B cell (primary cell): Measurements from ENCODE around the gene PAH. TPM values are rescaled to one million over a fixed set of nuclear protein-coding genes. Genes with fewer than 3 reads are reported as not detected.

ENCODE experiments used
- ATAC-seq: fragments of 200-7000 bp; cut with Tn5 transposase; one replicate; pipeline ENCODE4 v1.10.0; 2021; ENCODE audit warnings: low read depth, mild to moderate bottlenecking, moderate number of reproducible peaks, moderate library complexity
- CTCF ChIA-PET: fragments of 350-600 bp; sonication (Branson Sonifier 250); formaldehyde crosslinking; loops from one replicate; lab custom pipeline; 2021; ENCODE audit warnings: antibody characterized with exemption, inconsistent platforms; lab: Charles Lee
- POLR2A ChIA-PET: fragments of 350-600 bp; sonication (Branson Sonifier 250); formaldehyde crosslinking; loops from one replicate; lab custom pipeline; 2021; ENCODE audit warnings: antibody characterized with exemption; lab: Charles Lee
- DNase-seq: peaks from one replicate; pipeline ENCODE4 v3.0.0; 2013
- H2AFZ ChIP-seq: 2 replicates; pipeline ENCODE4 v1.6.1; 2012; ENCODE audit warnings: mild to moderate bottlenecking, low read depth, low read length; ENCODE audit not compliant: insufficient read depth, poor library complexity, severe bottlenecking
- H3K27ac ChIP-seq, 2 donors: 1 replicate in 1 of 2; 2 replicates in 1 of 2; pipeline ENCODE4 v1.5.1; 2012 to 2013; ENCODE audit warnings: low read length in 2 of 2, mild to moderate bottlenecking in 2 of 2, moderate library complexity in 1 of 2
- H3K27me3 ChIP-seq, 4 experiments: fragments of 200-600 bp in 1 of 4; sonication (generic) in 1 of 4; replicated peaks in 1 of 4; 1 replicate in 2 of 4; 2 replicates in 2 of 4; pipeline versions ENCODE4 v1.6.1 to v1.7.0; 2013 to 2016; ENCODE audit warnings: low read length in 3 of 4, mild to moderate bottlenecking in 2 of 4, mixed read lengths in 1 of 4, moderate library complexity in 1 of 4; ENCODE audit not compliant: insufficient read depth in 4 of 4, control insufficient read depth in 3 of 4; ENCODE audit errors: control extremely low read depth in 1 of 4
- H3K36me3 ChIP-seq, 2 experiments: replicated peaks in 1 of 2; 1 replicate in 1 of 2; 2 replicates in 1 of 2; pipeline versions ENCODE4 v1.6.1 to v1.7.1; 2013; ENCODE audit warnings: low read length in 1 of 2; ENCODE audit not compliant: insufficient read depth in 2 of 2, control insufficient read depth in 1 of 2; ENCODE audit errors: control extremely low read depth in 1 of 2, extremely low read depth in 1 of 2
- H3K4me1 ChIP-seq, 2 donors: fragments of 200-600 bp in 1 of 2; sonication (generic) in 1 of 2; 1 replicate in 1 of 2; 2 replicates in 1 of 2; pipeline versions ENCODE4 v1.5.1 to v1.6.1; 2013 to 2017; ENCODE audit warnings: low read length in 2 of 2; ENCODE audit not compliant: control insufficient read depth in 2 of 2, insufficient read depth in 2 of 2
- H3K4me2 ChIP-seq: replicated peaks from 2 replicates; pipeline ENCODE3; 2012; ENCODE audit warnings: mild to moderate bottlenecking, low read depth, low read length; ENCODE audit not compliant: poor library complexity, severe bottlenecking
- H3K4me3 ChIP-seq, 5 experiments: fragments of 200-600 bp in 1 of 5; sonication (generic) in 1 of 5; 1 replicate in 3 of 5; 2 replicates in 2 of 5; pipeline versions ENCODE4 v1.5.1 to v1.7.0; 2011 to 2016; ENCODE audit warnings: low read length in 4 of 5, mild to moderate bottlenecking in 4 of 5, low read depth in 2 of 5, control low read depth in 1 of 5, moderate library complexity in 1 of 5; ENCODE audit not compliant: insufficient read depth in 1 of 5; ENCODE audit errors: control extremely low read depth in 1 of 5, extremely low read depth in 1 of 5
- H3K79me2 ChIP-seq: fragments of 200-600 bp; sonication (generic); one replicate; pipeline ENCODE4 v1.6.0; 2016; ENCODE audit warnings: low read length; ENCODE audit not compliant: control insufficient read depth, insufficient read depth
- H3K9ac ChIP-seq: fragments of 200-600 bp; sonication (generic); 2 replicates; pipeline ENCODE4 v1.6.1; 2017; ENCODE audit warnings: mild to moderate bottlenecking, low read length, moderate library complexity
- H3K9me3 ChIP-seq, 3 donors: one replicate each; pipeline versions ENCODE4 v1.6.1 to v1.7.1; 2013; ENCODE audit warnings: low read length in 2 of 3; ENCODE audit not compliant: control insufficient read depth in 2 of 3, insufficient read depth in 1 of 3; ENCODE audit errors: control extremely low read depth in 1 of 3
- H4K20me1 ChIP-seq: 2 replicates; pipeline ENCODE4 v1.6.0; 2012; ENCODE audit warnings: mild to moderate bottlenecking, low read length; ENCODE audit not compliant: insufficient read depth, control insufficient read depth, poor library complexity, severe bottlenecking
- H3K27ac Mint-ChIP-seq: one replicate; pipeline ENCODE4 v1.8.0; 2021; ENCODE audit warnings: mixed read lengths
- H3K27me3 Mint-ChIP-seq: one replicate; pipeline ENCODE4 v1.8.0; 2021; ENCODE audit warnings: mixed read lengths
- H3K4me1 Mint-ChIP-seq: one replicate; pipeline ENCODE4 v1.8.0; 2021; ENCODE audit warnings: mixed read lengths
- H3K4me3 Mint-ChIP-seq: one replicate; pipeline ENCODE4 v1.8.0; 2021; ENCODE audit warnings: mixed read lengths
- H3K9me3 Mint-ChIP-seq: one replicate; pipeline ENCODE4 v1.8.0; 2022; ENCODE audit warnings: mixed read lengths; ENCODE audit not compliant: insufficient read depth
- EZH2 ChIP-seq: IDR thresholded peaks from 2 replicates; pipeline ENCODE4 v1.6.1; 2012; ENCODE audit warnings: borderline replicate concordance, low read depth, mild to moderate bottlenecking, moderate library complexity, low read length; ENCODE audit not compliant: insufficient read depth, poor library complexity, severe bottlenecking
- WGBS: methylation state at CpG from one replicate; pipeline ENCODE4 v1.1.5; 2013; ENCODE audit warnings: missing lambda C conversion rate; ENCODE audit not compliant: insufficient coverage; 5-methylcytosine and 5-hydroxymethylcytosine counted together
- intact Hi-C: fragments of 100-400 bp; cut with micrococcal nuclease; formaldehyde crosslinking; loops from one replicate; pipeline ENCODE4 v1.10.0; 2022
- polyA plus RNA-seq: library from polyadenylated mRNA; depleted of rRNA; stranded (reverse); fragments of >200 nt; gene quantifications from 2 replicates; pipeline ENCODE4 v1.2.3, GENCODE V29; 2012
- total RNA-seq, 2 donors: library from RNA; stranded (reverse); fragments of 120-200 nt in 1 of 2; gene quantifications; 1 replicate in 1 of 2; 2 replicates in 1 of 2; pipeline versions ENCODE4 v1.2.3 to v1.2.4, GENCODE V29; 2013 to 2022
- TF ChIP-seq, protein P1 (sequence below): fragments of 200-600 bp; IDR thresholded peaks from one replicate; pipeline ENCODE4 v1.8.0; 2022; ENCODE audit warnings: antibody characterized with exemption, mild to moderate bottlenecking

PAH gene
- total and polyA plus RNA-seq, 2 donors (not counting 1 experiment from before 2014, with no cell fraction given), result 0.25 TPM; not detected in 1

DNA sequence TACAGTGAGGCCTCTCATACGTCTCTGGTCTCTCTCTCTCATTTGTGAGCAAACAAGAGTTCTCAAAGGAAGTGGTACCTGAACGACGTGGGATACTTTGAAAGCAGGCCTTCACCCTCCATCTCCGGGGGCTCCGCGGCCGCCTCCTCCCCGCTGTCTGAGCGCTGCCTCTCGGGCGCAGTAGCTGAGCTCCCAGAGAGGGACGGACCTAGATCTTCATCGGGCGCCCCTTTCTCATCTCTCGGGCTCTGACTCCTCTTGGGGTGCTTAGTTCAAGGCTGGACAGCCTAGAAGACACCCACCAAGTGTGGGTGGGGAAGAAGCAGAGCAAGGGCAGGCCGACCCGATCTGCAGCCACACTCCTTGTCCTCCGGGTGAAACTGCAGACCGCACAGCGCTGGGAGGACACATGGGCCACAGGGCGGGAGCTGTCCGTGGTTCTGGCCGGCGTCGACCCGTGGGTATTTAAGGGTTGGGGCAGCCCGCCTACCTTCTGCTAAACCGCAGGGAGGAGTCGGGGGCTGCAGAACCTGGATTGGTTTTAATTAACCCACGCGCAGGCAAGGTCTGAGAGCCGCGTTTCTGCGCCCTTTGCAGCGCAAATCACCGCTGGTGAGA lies 92.7 kb downstream of the PAH start:
- H3K27me3 ChIP-seq, result peaks cover 0 to 15% (median 11%) of the 10 kb centered on the region in 4 experiments
- H3K9me3 Mint-ChIP-seq, result no peaks in the 10 kb centered on the region
- H3K36me3 ChIP-seq, result no peaks in the 10 kb centered on the region
- H2AFZ ChIP-seq, result no peak overlapping the region
- no peaks in the 10 kb centered on the region for H3K4me1 Mint-ChIP-seq
- no peak overlapping the region for H3K4me3 Mint-ChIP-seq
- DNase-seq (no peak), ATAC-seq (no peak)
- H3K9me3 ChIP-seq, result peaks cover 0 to 8% (median 0%) of the 10 kb centered on the region in 3 donors
- no peaks in the 10 kb centered on the region for H4K20me1 ChIP-seq
- peaks cover 34% of the 10 kb centered on the region for H3K27me3 Mint-ChIP-seq
- WGBS, result 13% methylated on average over 36 of the region's 36 CpGs
- CTCF ChIA-PET, result no interaction called here
- no peak overlapping the region for H3K27ac Mint-ChIP-seq
- TF ChIP-seq EZH2, result no peak
- TF ChIP-seq, protein P1, sequence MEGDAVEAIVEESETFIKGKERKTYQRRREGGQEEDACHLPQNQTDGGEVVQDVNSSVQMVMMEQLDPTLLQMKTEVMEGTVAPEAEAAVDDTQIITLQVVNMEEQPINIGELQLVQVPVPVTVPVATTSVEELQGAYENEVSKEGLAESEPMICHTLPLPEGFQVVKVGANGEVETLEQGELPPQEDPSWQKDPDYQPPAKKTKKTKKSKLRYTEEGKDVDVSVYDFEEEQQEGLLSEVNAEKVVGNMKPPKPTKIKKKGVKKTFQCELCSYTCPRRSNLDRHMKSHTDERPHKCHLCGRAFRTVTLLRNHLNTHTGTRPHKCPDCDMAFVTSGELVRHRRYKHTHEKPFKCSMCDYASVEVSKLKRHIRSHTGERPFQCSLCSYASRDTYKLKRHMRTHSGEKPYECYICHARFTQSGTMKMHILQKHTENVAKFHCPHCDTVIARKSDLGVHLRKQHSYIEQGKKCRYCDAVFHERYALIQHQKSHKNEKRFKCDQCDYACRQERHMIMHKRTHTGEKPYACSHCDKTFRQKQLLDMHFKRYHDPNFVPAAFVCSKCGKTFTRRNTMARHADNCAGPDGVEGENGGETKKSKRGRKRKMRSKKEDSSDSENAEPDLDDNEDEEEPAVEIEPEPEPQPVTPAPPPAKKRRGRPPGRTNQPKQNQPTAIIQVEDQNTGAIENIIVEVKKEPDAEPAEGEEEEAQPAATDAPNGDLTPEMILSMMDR, result no peak
- no peaks in the 10 kb centered on the region for H3K79me2 ChIP-seq
- intact Hi-C loops, result no loop called here
- H3K4me3 ChIP-seq, result no peak overlapping the region
- no peak overlapping the region for H3K9ac ChIP-seq
- H3K4me2 ChIP-seq, result no peak overlapping the region
- H3K27ac ChIP-seq, result no peak overlapping the region
- H3K4me1 ChIP-seq, result no peaks in the 10 kb centered on the region
- POLR2A ChIA-PET, result no interaction called here

- H3K27me3 ChIP-seq, result peaks cover 0 to 15% (median 14%) of the 10 kb centered on the region in 4 experiments
- Mint-ChIP-seq H3K9me3 (no peaks in the 10 kb centered on the region), H3K4me3 (no peak overlapping the region), H3K27me3 (peaks cover 43% of the 10 kb centered on the region), H3K4me1 (no peaks in the 10 kb centered on the region), H3K27ac (no peak overlapping the region)
- no peaks in the 10 kb centered on the region for H3K4me1 ChIP-seq
- H3K27ac ChIP-seq, result no peak overlapping the region
- H3K9me3 ChIP-seq, result peaks cover 0 to 8% (median 0%) of the 10 kb centered on the region in 3 donors
- H3K79me2 ChIP-seq, result no peaks in the 10 kb centered on the region
- H4K20me1 ChIP-seq, result no peaks in the 10 kb centered on the region
- CTCF ChIA-PET, result interaction anchor here (0.7 to 2.9 kb wide), 3 partner anchors 10 to 1041 kb away, joined by 3 to 13 read pairs (median 4); no protein-coding TSS in a partner anchor
- DNase-seq (no peak), ATAC-seq (no peak)
- intact Hi-C loops, result no loop called here
- H3K36me3 ChIP-seq, result no peaks in the 10 kb centered on the region
- H3K4me3 ChIP-seq, result no peak overlapping the region
- H3K9ac ChIP-seq, result no peak overlapping the region
- POLR2A ChIA-PET, result no interaction called here
- H3K4me2 ChIP-seq, result no peak overlapping the region
- no CpG with 5 or more reads among the region's 5 CpGs for WGBS
- no peak for TF ChIP-seq EZH2
- TF ChIP-seq, protein P1, result no peak
- H2AFZ ChIP-seq, result no peak overlapping the region
Observed at GRCh38 chr12:102821149-102821548, 95.9 kb downstream of the PAH start.
